ENCODE data around the gene CNRIP1. TPM values are rescaled to one million over a fixed set of nuclear protein-coding genes. Genes with fewer than 3 reads are reported as not detected.

The CNRIP1 gene
- total RNA-seq, 1 experiment from 2014 or later = not detected

DNA sequence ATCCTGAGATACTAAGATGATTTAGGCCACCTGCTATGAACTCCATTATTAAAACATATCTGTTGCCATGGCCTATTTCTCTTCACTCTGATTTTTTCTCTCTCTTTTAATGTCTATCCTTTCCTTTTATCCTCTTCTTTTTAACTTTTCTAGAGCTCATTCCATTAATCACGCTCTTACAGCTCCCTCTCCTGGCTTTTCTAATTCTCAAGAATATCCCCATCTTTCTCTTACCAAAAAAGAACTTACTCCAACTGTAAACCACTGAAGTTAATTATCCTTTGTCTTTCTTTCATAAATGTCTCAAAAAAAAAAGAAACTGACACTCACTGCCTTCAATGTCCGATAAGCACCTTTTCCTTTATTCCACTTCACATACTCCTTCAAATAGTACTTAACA is 75.3 kb downstream of the CNRIP1 start:
- no peak overlapping the region for H3K4me2 ChIP-seq (ENCODE audit: low read length)
- H3K9ac ChIP-seq (ENCODE audit: low read length) = no peak overlapping the region
- BruUV-seq (replicated peaks) = no TSS peak
- ATAC-seq (no peak), DNase-seq (ENCODE audit: low read depth, low spot score) (no peak)
- ChIA-PET CTCF (interaction anchor here (0.9 to 2.6 kb wide), 4 partner anchors 48 to 195 kb away, joined by 3 to 11 read pairs (median 6); no protein-coding TSS in a partner anchor), POLR2A (no interaction called here), RAD21 (ENCODE audit: low non-redundant PET in 1 of 2, low total read pairs in 2 of 2, uncharacterized antibody in 2 of 2, unreplicated experiment in 2 of 2) (interaction anchor here in 1 of 2 experiments (0.9 kb wide), 1 partner anchor 48 kb away, joined by 3 read pairs; no protein-coding TSS in a partner anchor)
- no peaks in the 10 kb centered on the region for H3K9me2 ChIP-seq (ENCODE audit: insufficient read depth)
- peaks cover 60% of the 10 kb centered on the region; the same call in 1 of the 2 replicates for H4K20me1 ChIP-seq (ENCODE audit: insufficient read depth)
- H3K27ac ChIP-seq (ENCODE audit: low read depth, low read length) = no peak overlapping the region
- no peak overlapping the region for H3K4me3 ChIP-seq (replicated peaks in 1 of 2; ENCODE audit: low read depth in 1 of 2, low read length in 2 of 2)
- peaks cover 0 to 2% of the 10 kb centered on the region in 2 experiments; a peak in 1 of 4 replicates for H3K4me1 ChIP-seq (ENCODE audit: control insufficient read depth in 1 of 2, insufficient read depth in 2 of 2, low read length in 2 of 2)
- H3K79me2 ChIP-seq (ENCODE audit: insufficient read depth, low read length) = peaks cover 100% of the 10 kb centered on the region
- no peak overlapping the region for H2AFZ ChIP-seq (ENCODE audit: low read depth, low read length, poor library complexity, severe bottlenecking)
- TF ChIP-seq FOSL1 (IDR thresholded peaks at IDR 0.05; ENCODE audit: low read depth) (no peak), SIN3A (IDR thresholded peaks at IDR 0.05; ENCODE audit: low read depth) (no peak), RAD21 (IDR thresholded peaks at IDR 0.05; ENCODE audit: low read depth) (peak; percentile 32; the same call in 1 of the 2 replicates)
- no peaks in the 10 kb centered on the region for H3K27me3 ChIP-seq (ENCODE audit: insufficient read depth, low read length)
- intact Hi-C loops (cut with micrococcal nuclease) = no loop called here
- no peaks in the 10 kb centered on the region for H3K9me3 ChIP-seq (ENCODE audit: control insufficient read depth in 1 of 2, insufficient read depth in 1 of 2, low read depth in 1 of 2, low read length in 2 of 2)
- no peaks in the 10 kb centered on the region for H3K36me3 ChIP-seq (ENCODE audit: control insufficient read depth in 1 of 2, insufficient read depth in 2 of 2, low read length in 2 of 2)

Other genes starting within 250 kb of the CNRIP1 start
- 23.3 TPM for gene PNO1, start 162.1 kb downstream of the CNRIP1 start, total RNA-seq (2021; ENCODE audit: unreplicated experiment)
- gene PPP3R1, start 67.4 kb downstream of the CNRIP1 start, total RNA-seq (2021; ENCODE audit: unreplicated experiment) = 69.9 TPM
- 0.22 TPM for gene PLEK, start 45.3 kb upstream of the CNRIP1 start, total RNA-seq (2021; ENCODE audit: unreplicated experiment)
- 0.91 TPM for gene FBXO48, start 147.3 kb upstream of the CNRIP1 start, total RNA-seq (2021; ENCODE audit: unreplicated experiment)
- 1.6 TPM for gene APLF, start 147.6 kb upstream of the CNRIP1 start, total RNA-seq (2021; ENCODE audit: unreplicated experiment)